HG03060 (cell line): ENCODE data around the gene ANAPC1.
"Not testable (repeated sequence)": the region's sequence is repeated elsewhere in the genome, so short reads cannot be mapped to it uniquely, and the experiment has no call there.

ENCODE experiments used
- ATAC-seq: cut with Tn5 transposase; IDR thresholded peaks from one replicate; pipeline ENCODE4 v1.9.1; 2021; ENCODE audit warnings: low read depth, moderate number of reproducible peaks; ENCODE audit not compliant: unreplicated experiment

ANAPC1 gene

GRCh38 chr2:111812970-111813622 is 70.9 kb downstream of the ANAPC1 start:
- ATAC-seq, result not testable (repeated sequence)

GRCh38 chr2:111790633-111791032 is 93.4 kb downstream of the ANAPC1 start:
- not testable (repeated sequence) for ATAC-seq

- ATAC-seq, result not testable (repeated sequence)
Observed at GRCh38 chr2:111784081-111784480, 99.9 kb downstream of the ANAPC1 start.

- ATAC-seq, result not testable (repeated sequence)
Observed at GRCh38 chr2:111782195-111782594, 101.8 kb downstream of the ANAPC1 start.

- ATAC-seq, result not testable (repeated sequence)
Observed at GRCh38 chr2:111781443-111782094, 102.4 kb downstream of the ANAPC1 start.

GRCh38 chr2:111777155-111777554 is 106.8 kb downstream of the ANAPC1 start:
- ATAC-seq, result not testable (repeated sequence)

- not testable (repeated sequence) for ATAC-seq
Observed at GRCh38 chr2:111776296-111776695, 107.7 kb downstream of the ANAPC1 start.

- not testable (repeated sequence) for ATAC-seq
Observed at GRCh38 chr2:111772180-111772579, 111.8 kb downstream of the ANAPC1 start.

GRCh38 chr2:111770916-111771658 is 112.9 kb downstream of the ANAPC1 start:
- ATAC-seq, result not testable (repeated sequence)

GRCh38 chr2:111768266-111769190 is 115.5 kb downstream of the ANAPC1 start:
- ATAC-seq, result not testable (repeated sequence)

GRCh38 chr2:111767087-111767486 is 116.9 kb downstream of the ANAPC1 start:
- ATAC-seq, result not testable (repeated sequence)

- ATAC-seq, result not testable (repeated sequence)
Observed at GRCh38 chr2:111766295-111766694, 117.7 kb downstream of the ANAPC1 start.

GRCh38 chr2:111764151-111764550 is 119.8 kb downstream of the ANAPC1 start:
- ATAC-seq, result not testable (repeated sequence)

GRCh38 chr2:111760697-111761284 is 123.2 kb downstream of the ANAPC1 start:
- not testable (repeated sequence) for ATAC-seq

GRCh38 chr2:111752533-111752932 is 131.5 kb downstream of the ANAPC1 start:
- not testable (repeated sequence) for ATAC-seq

GRCh38 chr2:111750641-111751040 is 133.4 kb downstream of the ANAPC1 start:
- ATAC-seq, result not testable (repeated sequence)

GRCh38 chr2:111748429-111748828 is 135.6 kb downstream of the ANAPC1 start:
- ATAC-seq, result not testable (repeated sequence)

GRCh38 chr2:111747410-111748115 is 136.4 kb downstream of the ANAPC1 start:
- peak; percentile 82 for ATAC-seq

GRCh38 chr2:111744751-111745150 is 139.2 kb downstream of the ANAPC1 start:
- ATAC-seq, result not testable (repeated sequence)
